HL-60 (cell line): ENCODE measurements around the gene FAM83D.

ENCODE experiments used
- DNase-seq, 2 experiments: peaks; one replicate each; pipeline ENCODE4 v3.0.0-alpha.2; 2010 to 2020; ENCODE audit warnings: low read depth in 1 of 2, low spot score in 1 of 2
- H3K27ac ChIP-seq: fragments of 250-450 bp; sonication (Bioruptor Pico); replicated peaks from 2 replicates; pipeline ENCODE4 v1.5.1; 2020; ENCODE audit warnings: mild to moderate bottlenecking, moderate library complexity
- H3K27me3 ChIP-seq: fragments of 250-450 bp; sonication (Bioruptor Pico); 2 replicates; pipeline ENCODE4 v1.5.1; 2021; ENCODE audit warnings: mild to moderate bottlenecking, moderate library complexity; ENCODE audit not compliant: insufficient read depth, poor library complexity, severe bottlenecking
- H3K4me3 ChIP-seq: replicated peaks from 2 replicates; pipeline ENCODE4 v1.5.1; 2011; ENCODE audit warnings: mild to moderate bottlenecking, control low read depth, low read length; ENCODE audit not compliant: insufficient read depth
- CTCF ChIP-seq: IDR thresholded peaks from one replicate; pipeline ENCODE4 v1.5.1; 2011; ENCODE audit warnings: low read length, control low read depth, inconsistent platforms; ENCODE audit not compliant: insufficient read depth
- GABPA ChIP-seq: IDR thresholded peaks from 2 replicates; pipeline ENCODE4 v1.6.1; 2012; ENCODE audit warnings: low read depth
- POLR2AphosphoS5 ChIP-seq: IDR thresholded peaks from 2 replicates; pipeline ENCODE4 v1.6.1; 2012; ENCODE audit warnings: low read depth
- REST ChIP-seq: IDR thresholded peaks from 2 replicates; pipeline ENCODE4 v1.6.1; 2012; ENCODE audit warnings: low read depth; ENCODE audit not compliant: insufficient replicate concordance
- SPI1 ChIP-seq: IDR thresholded peaks from 2 replicates; pipeline ENCODE4 v1.6.1; 2012; ENCODE audit warnings: low read depth, mild to moderate bottlenecking, borderline replicate concordance

Gene FAM83D

GRCh38 chr20:38905375-38905774, 20.8 kb upstream of the FAM83D start:
- Histone ChIP-seq H3K4me3 (no peak overlapping the region), H3K27me3 (peaks cover 3% of the 10 kb centered on the region), H3K27ac (no peak overlapping the region)
- no peak for DNase-seq
- TF ChIP-seq REST (no peak), GABPA (no peak)

- no peak for DNase-seq
- H3K27me3 ChIP-seq: peaks cover 3% of the 10 kb centered on the region
- H3K27ac ChIP-seq: no peak overlapping the region
- TF ChIP-seq POLR2AphosphoS5: no peak
- no peak for TF ChIP-seq GABPA
- no peak for TF ChIP-seq CTCF
- no peak for TF ChIP-seq REST
- no peak for TF ChIP-seq SPI1
- H3K4me3 ChIP-seq: no peak overlapping the region
Measured at GRCh38 chr20:38907918-38908677, 18.1 kb upstream of the FAM83D start.

- Histone ChIP-seq H3K4me3 (no peak overlapping the region), H3K27me3 (peaks cover 2% of the 10 kb centered on the region), H3K27ac (no peak overlapping the region)
- no peak for DNase-seq
- TF ChIP-seq SPI1 (no peak), POLR2AphosphoS5 (no peak), GABPA (no peak), CTCF (no peak), REST (no peak)
Measured at GRCh38 chr20:38915355-38915754, 10.9 kb upstream of the FAM83D start.
